ENCODE data around the gene FGF18. TPM values are rescaled to one million over a fixed set of nuclear protein-coding genes. Genes with fewer than 3 reads are reported as not detected.

FGF18 gene
- total RNA-seq, 1 donor from 2014 or later = 0.13 TPM

DNA sequence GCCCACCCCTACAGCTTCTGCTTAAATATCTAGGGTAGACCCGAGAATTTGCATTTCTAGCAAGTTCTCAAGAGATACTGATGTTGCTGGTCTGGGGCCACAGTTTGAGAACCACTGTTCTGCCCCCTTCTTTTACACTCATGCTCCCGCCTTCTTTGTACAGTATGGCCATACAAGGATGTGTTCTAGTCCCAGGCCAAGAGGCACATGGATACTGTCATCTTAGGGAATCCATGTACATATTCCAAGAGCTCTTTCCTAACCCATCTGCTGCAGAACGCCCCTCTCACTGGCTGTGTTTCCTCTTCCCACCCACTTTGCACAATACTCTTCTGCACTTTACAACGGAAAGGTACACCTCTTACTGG lies 44.4 kb downstream of the FGF18 start:
- no peaks in the 10 kb centered on the region for H3K36me3 Mint-ChIP-seq (ENCODE audit: low read depth, unreplicated experiment)
- no peak for DNase-seq (ENCODE audit: low spot score)
- peaks cover 2% of the 10 kb centered on the region for H3K27me3 Mint-ChIP-seq (ENCODE audit: unreplicated experiment)
- no peak overlapping the region for H3K4me3 Mint-ChIP-seq (ENCODE audit: unreplicated experiment)
- no peak overlapping the region for H3K27ac Mint-ChIP-seq (ENCODE audit: unreplicated experiment)
- H3K9me3 Mint-ChIP-seq (ENCODE audit: unreplicated experiment) = no peaks in the 10 kb centered on the region
- TF ChIP-seq, protein P1, sequence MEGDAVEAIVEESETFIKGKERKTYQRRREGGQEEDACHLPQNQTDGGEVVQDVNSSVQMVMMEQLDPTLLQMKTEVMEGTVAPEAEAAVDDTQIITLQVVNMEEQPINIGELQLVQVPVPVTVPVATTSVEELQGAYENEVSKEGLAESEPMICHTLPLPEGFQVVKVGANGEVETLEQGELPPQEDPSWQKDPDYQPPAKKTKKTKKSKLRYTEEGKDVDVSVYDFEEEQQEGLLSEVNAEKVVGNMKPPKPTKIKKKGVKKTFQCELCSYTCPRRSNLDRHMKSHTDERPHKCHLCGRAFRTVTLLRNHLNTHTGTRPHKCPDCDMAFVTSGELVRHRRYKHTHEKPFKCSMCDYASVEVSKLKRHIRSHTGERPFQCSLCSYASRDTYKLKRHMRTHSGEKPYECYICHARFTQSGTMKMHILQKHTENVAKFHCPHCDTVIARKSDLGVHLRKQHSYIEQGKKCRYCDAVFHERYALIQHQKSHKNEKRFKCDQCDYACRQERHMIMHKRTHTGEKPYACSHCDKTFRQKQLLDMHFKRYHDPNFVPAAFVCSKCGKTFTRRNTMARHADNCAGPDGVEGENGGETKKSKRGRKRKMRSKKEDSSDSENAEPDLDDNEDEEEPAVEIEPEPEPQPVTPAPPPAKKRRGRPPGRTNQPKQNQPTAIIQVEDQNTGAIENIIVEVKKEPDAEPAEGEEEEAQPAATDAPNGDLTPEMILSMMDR (IDR thresholded peaks at IDR 0.05; ENCODE audit: unreplicated experiment) = no peak
- H3K4me1 Mint-ChIP-seq (ENCODE audit: unreplicated experiment) = no peaks in the 10 kb centered on the region

GRCh38 chr5:171464829-171465228 lies 45.4 kb downstream of the FGF18 start:
- H3K9me3 Mint-ChIP-seq (ENCODE audit: unreplicated experiment) = no peaks in the 10 kb centered on the region
- H3K27me3 Mint-ChIP-seq (ENCODE audit: unreplicated experiment) = peaks cover 2% of the 10 kb centered on the region
- TF ChIP-seq, protein P1 (IDR thresholded peaks at IDR 0.05; ENCODE audit: unreplicated experiment) = no peak
- no peak for DNase-seq (ENCODE audit: low spot score)
- H3K4me1 Mint-ChIP-seq (ENCODE audit: unreplicated experiment) = no peaks in the 10 kb centered on the region
- H3K36me3 Mint-ChIP-seq (ENCODE audit: low read depth, unreplicated experiment) = no peaks in the 10 kb centered on the region
- H3K4me3 Mint-ChIP-seq (ENCODE audit: unreplicated experiment) = no peak overlapping the region
- no peak overlapping the region for H3K27ac Mint-ChIP-seq (ENCODE audit: unreplicated experiment)

DNA sequence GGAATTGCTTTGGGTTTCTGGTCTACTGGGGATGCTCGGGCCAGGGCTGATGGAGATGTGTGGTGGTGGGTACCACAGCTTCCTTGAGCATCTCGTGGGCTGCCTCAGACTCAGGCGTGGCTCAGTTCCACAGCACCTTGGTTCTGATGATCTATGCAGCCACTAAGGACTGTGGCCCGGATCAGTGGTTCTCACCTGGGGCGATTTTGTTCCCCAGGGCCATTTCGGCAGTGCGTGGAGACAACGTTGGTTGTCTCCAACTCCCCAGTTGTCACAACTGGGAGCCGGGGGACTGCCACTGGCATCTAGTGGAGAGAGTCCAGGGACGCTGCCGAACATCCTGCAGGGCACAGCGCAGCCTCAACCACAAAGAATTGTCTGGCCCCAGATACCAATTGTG lies 47.7 kb downstream of the FGF18 start:
- H3K36me3 Mint-ChIP-seq (ENCODE audit: low read depth, unreplicated experiment) = no peaks in the 10 kb centered on the region
- no peaks in the 10 kb centered on the region for H3K4me1 Mint-ChIP-seq (ENCODE audit: unreplicated experiment)
- TF ChIP-seq, protein P1 (IDR thresholded peaks at IDR 0.05; ENCODE audit: unreplicated experiment) = no peak
- H3K27me3 Mint-ChIP-seq (ENCODE audit: unreplicated experiment) = peaks cover 4% of the 10 kb centered on the region
- DNase-seq (ENCODE audit: low spot score) = no peak
- H3K4me3 Mint-ChIP-seq (ENCODE audit: unreplicated experiment) = no peak overlapping the region
- H3K9me3 Mint-ChIP-seq (ENCODE audit: unreplicated experiment) = no peaks in the 10 kb centered on the region
- H3K27ac Mint-ChIP-seq (ENCODE audit: unreplicated experiment) = no peak overlapping the region

DNA sequence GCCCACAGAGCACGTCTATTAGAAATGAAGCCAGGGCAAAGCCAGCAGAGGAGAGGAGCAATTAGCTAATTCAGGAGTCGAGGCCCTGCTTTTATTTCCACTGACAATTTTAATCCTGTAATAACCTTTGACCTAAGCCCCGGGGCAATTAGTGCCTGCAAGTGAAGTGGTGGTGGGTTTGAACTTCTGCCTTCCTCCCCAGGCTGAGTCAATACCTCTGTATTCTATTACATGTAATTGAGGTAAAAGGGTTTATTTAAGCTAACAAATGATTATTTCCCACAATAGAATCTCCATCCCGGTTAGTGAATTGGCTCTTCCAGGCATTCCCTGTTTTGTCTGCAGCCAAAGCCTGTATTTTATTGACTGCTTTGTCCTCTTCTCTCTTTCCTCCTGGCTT lies 49.9 kb downstream of the FGF18 start:
- TF ChIP-seq, protein P1 (IDR thresholded peaks at IDR 0.05; ENCODE audit: unreplicated experiment) = no peak
- H3K9me3 Mint-ChIP-seq (ENCODE audit: unreplicated experiment) = no peaks in the 10 kb centered on the region
- peaks cover 2% of the 10 kb centered on the region for H3K27me3 Mint-ChIP-seq (ENCODE audit: unreplicated experiment)
- H3K36me3 Mint-ChIP-seq (ENCODE audit: low read depth, unreplicated experiment) = no peaks in the 10 kb centered on the region
- H3K27ac Mint-ChIP-seq (ENCODE audit: unreplicated experiment) = no peak overlapping the region
- no peak overlapping the region for H3K4me3 Mint-ChIP-seq (ENCODE audit: unreplicated experiment)
- no peak for DNase-seq (ENCODE audit: low spot score)
- no peaks in the 10 kb centered on the region for H3K4me1 Mint-ChIP-seq (ENCODE audit: unreplicated experiment)

DNA sequence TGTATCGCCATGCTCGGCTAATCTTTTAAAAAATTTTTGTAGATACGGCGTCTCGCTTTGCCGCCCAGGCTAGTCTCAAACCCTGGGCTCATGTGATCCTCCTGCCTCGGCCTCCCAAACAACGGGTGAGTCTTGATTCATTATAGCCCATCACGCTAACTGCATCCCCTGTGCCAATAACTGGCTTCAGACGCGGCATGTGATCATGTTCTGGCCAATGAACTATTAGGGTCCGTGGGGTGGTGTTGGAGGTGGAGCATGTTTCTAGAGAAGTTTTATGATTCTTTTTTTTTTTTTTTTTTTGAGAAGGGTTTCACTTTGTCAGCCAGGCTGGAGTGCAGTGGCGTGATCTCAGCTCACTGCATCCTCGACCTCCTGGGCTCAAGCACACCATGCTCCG lies 51.0 kb downstream of the FGF18 start:
- H3K4me1 Mint-ChIP-seq (ENCODE audit: unreplicated experiment) = no peaks in the 10 kb centered on the region
- peaks cover 2% of the 10 kb centered on the region for H3K27me3 Mint-ChIP-seq (ENCODE audit: unreplicated experiment)
- H3K4me3 Mint-ChIP-seq (ENCODE audit: unreplicated experiment) = no peak overlapping the region
- DNase-seq (ENCODE audit: low spot score) = no peak
- no peaks in the 10 kb centered on the region for H3K36me3 Mint-ChIP-seq (ENCODE audit: low read depth, unreplicated experiment)
- TF ChIP-seq, protein P1 (IDR thresholded peaks at IDR 0.05; ENCODE audit: unreplicated experiment) = no peak
- H3K9me3 Mint-ChIP-seq (ENCODE audit: unreplicated experiment) = no peaks in the 10 kb centered on the region
- no peak overlapping the region for H3K27ac Mint-ChIP-seq (ENCODE audit: unreplicated experiment)

Measured in endothelial cell (in vitro differentiated cells).